ENCODE data around the gene RHOC.

Gene RHOC

GRCh38 chr1:112700290-112701226, 6.4 kb downstream of the RHOC start:
- Mint-ChIP-seq H3K27me3 (no peaks in the 10 kb centered on the region), H3K4me1 (ENCODE audit: low read depth) (peaks cover 61% of the 10 kb centered on the region), H3K9me3 (no peaks in the 10 kb centered on the region), H3K27ac (peak overlapping the region; percentile 90), H3K4me3 (peak overlapping the region; percentile 66), H3K36me3 (ENCODE audit: low read depth) (peaks cover 26% of the 10 kb centered on the region)

GRCh38 chr1:112699425-112700144, 7.3 kb downstream of the RHOC start:
- H3K4me1 Mint-ChIP-seq (ENCODE audit: low read depth) = peaks cover 51% of the 10 kb centered on the region
- H3K9me3 Mint-ChIP-seq = no peaks in the 10 kb centered on the region
- peaks cover 30% of the 10 kb centered on the region for H3K36me3 Mint-ChIP-seq (ENCODE audit: low read depth)
- no peaks in the 10 kb centered on the region for H3K27me3 Mint-ChIP-seq
- peak overlapping the region; percentile 90 for H3K27ac Mint-ChIP-seq
- H3K4me3 Mint-ChIP-seq = no peak overlapping the region

GRCh38 chr1:112698366-112699310, 8.3 kb downstream of the RHOC start:
- H3K9me3 Mint-ChIP-seq = no peaks in the 10 kb centered on the region
- peaks cover 30% of the 10 kb centered on the region for H3K36me3 Mint-ChIP-seq (ENCODE audit: low read depth)
- no peak overlapping the region for H3K27ac Mint-ChIP-seq
- H3K4me3 Mint-ChIP-seq = no peak overlapping the region
- H3K4me1 Mint-ChIP-seq (ENCODE audit: low read depth) = peaks cover 42% of the 10 kb centered on the region
- no peaks in the 10 kb centered on the region for H3K27me3 Mint-ChIP-seq

GRCh38 chr1:112697781-112698201, 9.1 kb downstream of the RHOC start:
- Mint-ChIP-seq H3K36me3 (ENCODE audit: low read depth) (peaks cover 31% of the 10 kb centered on the region), H3K27ac (no peak overlapping the region), H3K4me1 (ENCODE audit: low read depth) (peaks cover 37% of the 10 kb centered on the region), H3K9me3 (no peaks in the 10 kb centered on the region), H3K4me3 (no peak overlapping the region), H3K27me3 (no peaks in the 10 kb centered on the region)

- Mint-ChIP-seq H3K4me3 (no peak overlapping the region), H3K4me1 (ENCODE audit: low read depth) (peaks cover 27% of the 10 kb centered on the region), H3K27ac (peak overlapping the region; percentile 31), H3K36me3 (ENCODE audit: low read depth) (peaks cover 35% of the 10 kb centered on the region), H3K9me3 (no peaks in the 10 kb centered on the region), H3K27me3 (no peaks in the 10 kb centered on the region)
Observed at GRCh38 chr1:112696578-112697314, 10.2 kb downstream of the RHOC start.

GRCh38 chr1:112695276-112695675, 11.7 kb downstream of the RHOC start:
- Mint-ChIP-seq H3K27ac (no peak overlapping the region), H3K36me3 (ENCODE audit: low read depth) (peaks cover 30% of the 10 kb centered on the region), H3K9me3 (no peaks in the 10 kb centered on the region), H3K27me3 (no peaks in the 10 kb centered on the region), H3K4me3 (no peak overlapping the region), H3K4me1 (ENCODE audit: low read depth) (peaks cover 12% of the 10 kb centered on the region)

GRCh38 chr1:112694363-112694929, 12.5 kb downstream of the RHOC start:
- H3K4me3 Mint-ChIP-seq = no peak overlapping the region
- H3K27me3 Mint-ChIP-seq = no peaks in the 10 kb centered on the region
- H3K36me3 Mint-ChIP-seq (ENCODE audit: low read depth) = peaks cover 30% of the 10 kb centered on the region
- no peak overlapping the region for H3K27ac Mint-ChIP-seq
- H3K4me1 Mint-ChIP-seq (ENCODE audit: low read depth) = peaks cover 4% of the 10 kb centered on the region
- H3K9me3 Mint-ChIP-seq = no peaks in the 10 kb centered on the region

GRCh38 chr1:112693821-112694220, 13.1 kb downstream of the RHOC start:
- Mint-ChIP-seq H3K4me3 (no peak overlapping the region), H3K27ac (no peak overlapping the region), H3K9me3 (no peaks in the 10 kb centered on the region), H3K27me3 (no peaks in the 10 kb centered on the region), H3K4me1 (ENCODE audit: low read depth) (no peaks in the 10 kb centered on the region), H3K36me3 (ENCODE audit: low read depth) (peaks cover 27% of the 10 kb centered on the region)

- H3K27me3 Mint-ChIP-seq = no peaks in the 10 kb centered on the region
- H3K27ac Mint-ChIP-seq = no peak overlapping the region
- H3K9me3 Mint-ChIP-seq = no peaks in the 10 kb centered on the region
- H3K4me3 Mint-ChIP-seq = no peak overlapping the region
- no peaks in the 10 kb centered on the region for H3K4me1 Mint-ChIP-seq (ENCODE audit: low read depth)
- H3K36me3 Mint-ChIP-seq (ENCODE audit: low read depth) = peaks cover 27% of the 10 kb centered on the region
Observed at GRCh38 chr1:112692681-112693080, 14.2 kb downstream of the RHOC start.

- Mint-ChIP-seq H3K27me3 (no peaks in the 10 kb centered on the region), H3K9me3 (no peaks in the 10 kb centered on the region), H3K4me1 (ENCODE audit: low read depth) (peaks cover 7% of the 10 kb centered on the region), H3K27ac (no peak overlapping the region), H3K36me3 (ENCODE audit: low read depth) (peaks cover 24% of the 10 kb centered on the region), H3K4me3 (no peak overlapping the region)
Observed at GRCh38 chr1:112689842-112690237, 17.1 kb downstream of the RHOC start.

- Mint-ChIP-seq H3K27me3 (no peaks in the 10 kb centered on the region), H3K4me3 (no peak overlapping the region), H3K9me3 (no peaks in the 10 kb centered on the region), H3K27ac (no peak overlapping the region), H3K36me3 (ENCODE audit: low read depth) (peaks cover 23% of the 10 kb centered on the region), H3K4me1 (ENCODE audit: low read depth) (peaks cover 7% of the 10 kb centered on the region)
Observed at GRCh38 chr1:112689196-112689841, 17.6 kb downstream of the RHOC start.

GRCh38 chr1:112688781-112689193, 18.1 kb downstream of the RHOC start:
- Mint-ChIP-seq H3K9me3 (no peaks in the 10 kb centered on the region), H3K4me1 (ENCODE audit: low read depth) (peaks cover 7% of the 10 kb centered on the region), H3K27ac (no peak overlapping the region), H3K36me3 (ENCODE audit: low read depth) (peaks cover 23% of the 10 kb centered on the region), H3K4me3 (no peak overlapping the region), H3K27me3 (no peaks in the 10 kb centered on the region)

- Mint-ChIP-seq H3K4me1 (ENCODE audit: low read depth) (peaks cover 7% of the 10 kb centered on the region), H3K9me3 (no peaks in the 10 kb centered on the region), H3K27me3 (no peaks in the 10 kb centered on the region), H3K4me3 (no peak overlapping the region), H3K27ac (no peak overlapping the region), H3K36me3 (ENCODE audit: low read depth) (peaks cover 23% of the 10 kb centered on the region)
Observed at GRCh38 chr1:112687785-112688496, 19.0 kb downstream of the RHOC start.

All from stimulated activated naive CD8-positive, alpha-beta T cell treated with anti-CD3 and anti-CD28 coated beads, Interleukin-15, Interleukin-2, amounts not matched to agents 100 ng/mL and 50 ng/mL, for 24 hours (primary cell).